Muscle of leg (tissue), 11 donors: ENCODE results near the gene PPP1R18. TPM values are rescaled to one million over a fixed set of nuclear protein-coding genes. Genes with fewer than 3 reads are reported as not detected.

Experiments used
- DNase-seq: peaks from one replicate; pipeline ENCODE4 v3.0.0; 2013
- H3K27ac ChIP-seq: one replicate; pipeline ENCODE4 v1.5.1; 2013; ENCODE audit warnings: mild to moderate bottlenecking, low read length, control low read depth
- H3K27me3 ChIP-seq: one replicate; pipeline ENCODE4 v1.6.1; 2013; ENCODE audit warnings: low read length; ENCODE audit not compliant: control insufficient read depth, insufficient read depth
- H3K36me3 ChIP-seq: one replicate; pipeline ENCODE4 v1.6.1; 2013; ENCODE audit warnings: low read length; ENCODE audit not compliant: control insufficient read depth, insufficient read depth
- H3K4me1 ChIP-seq: one replicate; pipeline ENCODE4 v1.6.1; 2013; ENCODE audit warnings: low read length; ENCODE audit not compliant: control insufficient read depth, insufficient read depth
- H3K4me3 ChIP-seq: one replicate; pipeline ENCODE4 v1.5.1; 2013; ENCODE audit warnings: low read length, control low read depth
- H3K9me3 ChIP-seq: replicated peaks from 2 replicates; pipeline ENCODE4 v1.6.1; 2013; ENCODE audit warnings: low read depth, low read length; ENCODE audit not compliant: control insufficient read depth
- WGBS: methylation state at CpG from one replicate; pipeline ENCODE4 v1.1.5; 2013; ENCODE audit warnings: missing lambda C conversion rate; ENCODE audit not compliant: insufficient coverage; 5-methylcytosine and 5-hydroxymethylcytosine counted together
- polyA plus RNA-seq, 8 donors: library from polyadenylated mRNA; unstranded; fragments of 120-200 nt; gene quantifications; one replicate each; pipeline versions ENCODE4 v1.2.1 to v1.2.3, GENCODE V29; 2013; ENCODE audit warnings: inconsistent platforms in 1 of 8, low replicate concordance in 1 of 8; ENCODE audit not compliant: insufficient read length in 8 of 8, insufficient read depth in 1 of 8
- total RNA-seq: library from RNA; stranded (reverse); fragments of 120-200 nt; gene quantifications from one replicate; pipeline ENCODE4 v1.2.4, GENCODE V29; 2013

Gene PPP1R18
- total and polyA plus RNA-seq, 9 donors, result 19.3 to 54.3 (median 44.5) TPM

- Histone ChIP-seq H3K4me3 (no peak overlapping the region), H3K27me3 (no peaks in the 10 kb centered on the region), H3K36me3 (peaks cover 83% of the 10 kb centered on the region), H3K27ac (no peak overlapping the region), H3K4me1 (no peaks in the 10 kb centered on the region), H3K9me3 (no peaks in the 10 kb centered on the region)
- DNase-seq, result no peak
- WGBS, result 83% methylated on average over 6 of the region's 6 CpGs
Observed at GRCh38 chr6:30707281-30707850, 20.9 kb upstream of the PPP1R18 start.

GRCh38 chr6:30705620-30706019 lies 19.2 kb upstream of the PPP1R18 start:
- no peaks in the 10 kb centered on the region for H3K4me1 ChIP-seq
- H3K4me3 ChIP-seq, result no peak overlapping the region
- peaks cover 69% of the 10 kb centered on the region for H3K36me3 ChIP-seq
- DNase-seq, result no peak
- no peaks in the 10 kb centered on the region for H3K9me3 ChIP-seq
- H3K27ac ChIP-seq, result no peak overlapping the region
- WGBS, result 98% methylated on average over 4 of the region's 4 CpGs
- H3K27me3 ChIP-seq, result no peaks in the 10 kb centered on the region

- DNase-seq, result no peak
- no peaks in the 10 kb centered on the region for H3K27me3 ChIP-seq
- no peak overlapping the region for H3K4me3 ChIP-seq
- 95% methylated on average over 3 of the region's 4 CpGs for WGBS
- no peak overlapping the region for H3K27ac ChIP-seq
- H3K9me3 ChIP-seq, result no peaks in the 10 kb centered on the region
- no peaks in the 10 kb centered on the region for H3K4me1 ChIP-seq
- peaks cover 66% of the 10 kb centered on the region for H3K36me3 ChIP-seq
Observed at GRCh38 chr6:30703821-30704220, 17.4 kb upstream of the PPP1R18 start.

DNA sequence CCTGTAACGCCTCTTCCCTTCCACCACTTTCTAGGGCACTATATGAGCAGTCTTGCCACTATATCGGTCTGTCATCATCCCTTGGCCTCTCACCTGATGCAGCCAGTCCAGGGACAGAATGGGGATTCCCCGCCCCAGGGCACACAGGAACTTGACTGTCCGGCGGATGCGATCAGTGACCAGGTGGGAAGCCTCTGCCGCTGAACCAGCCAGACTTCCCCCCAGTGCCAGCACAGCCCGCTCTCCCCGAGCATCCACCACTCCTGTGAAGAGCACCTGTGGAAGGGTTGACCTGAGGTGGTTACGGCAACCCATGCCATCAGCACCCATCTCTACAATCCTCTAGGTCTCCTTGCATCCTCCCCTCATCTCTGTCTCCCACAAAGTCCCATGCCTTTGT lies 16.6 kb upstream of the PPP1R18 start:
- Histone ChIP-seq H3K9me3 (no peaks in the 10 kb centered on the region), H3K4me3 (no peak overlapping the region), H3K36me3 (peaks cover 59% of the 10 kb centered on the region), H3K27ac (no peak overlapping the region), H3K27me3 (no peaks in the 10 kb centered on the region), H3K4me1 (no peaks in the 10 kb centered on the region)
- 89% methylated on average over 2 of the region's 10 CpGs for WGBS
- no peak for DNase-seq

DNA sequence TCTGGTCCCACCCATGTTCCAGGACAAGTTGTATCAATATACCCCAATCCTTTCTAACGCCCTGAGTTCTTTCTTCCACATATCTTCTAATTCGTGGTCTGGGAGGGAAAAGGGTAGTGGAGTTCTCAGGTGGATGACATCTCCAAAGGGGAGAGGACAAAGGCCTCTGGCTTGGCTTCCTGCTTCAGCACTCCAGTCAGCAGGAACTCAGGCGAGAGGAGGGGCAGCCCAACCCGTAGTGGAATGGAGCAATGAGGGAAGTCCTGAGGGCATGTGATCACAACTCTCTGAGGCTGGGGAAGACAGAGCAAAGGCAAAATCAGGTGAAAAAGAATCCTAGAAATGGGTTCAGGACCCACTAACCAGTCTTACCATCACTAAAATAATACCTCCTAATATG lies 13.9 kb upstream of the PPP1R18 start:
- H3K27ac ChIP-seq, result no peak overlapping the region
- DNase-seq, result no peak
- H3K9me3 ChIP-seq, result no peaks in the 10 kb centered on the region
- no peaks in the 10 kb centered on the region for H3K27me3 ChIP-seq
- H3K4me3 ChIP-seq, result no peak overlapping the region
- peaks cover 37% of the 10 kb centered on the region for H3K36me3 ChIP-seq
- WGBS, result 62% methylated on average over 2 of the region's 4 CpGs
- H3K4me1 ChIP-seq, result no peaks in the 10 kb centered on the region

DNA sequence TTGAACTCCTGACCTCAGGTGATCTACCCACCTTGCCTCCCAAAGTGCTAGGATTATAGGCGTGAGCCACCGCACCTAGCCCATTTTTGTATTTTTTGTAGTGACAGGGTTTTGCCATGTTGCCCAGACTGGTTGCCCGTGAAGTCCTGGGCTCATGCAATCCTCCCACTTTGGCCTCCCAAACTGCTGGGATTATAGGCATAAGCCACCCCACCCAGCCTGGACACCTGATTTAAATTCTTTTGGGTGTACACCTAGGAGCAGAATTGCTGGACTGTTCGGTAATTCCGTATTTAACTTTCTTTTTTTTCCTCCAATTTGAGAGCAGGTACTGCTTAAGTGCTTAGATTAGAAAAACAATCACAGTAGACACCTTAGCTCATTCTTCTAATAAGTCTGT lies 10.0 kb upstream of the PPP1R18 start:
- no peak overlapping the region for H3K27ac ChIP-seq
- peaks cover 9% of the 10 kb centered on the region for H3K36me3 ChIP-seq
- peaks cover 4% of the 10 kb centered on the region for H3K4me1 ChIP-seq
- H3K4me3 ChIP-seq, result no peak overlapping the region
- no peak for DNase-seq
- WGBS, result no CpG with 5 or more reads among the region's 5 CpGs
- no peaks in the 10 kb centered on the region for H3K9me3 ChIP-seq
- H3K27me3 ChIP-seq, result no peaks in the 10 kb centered on the region

DNA sequence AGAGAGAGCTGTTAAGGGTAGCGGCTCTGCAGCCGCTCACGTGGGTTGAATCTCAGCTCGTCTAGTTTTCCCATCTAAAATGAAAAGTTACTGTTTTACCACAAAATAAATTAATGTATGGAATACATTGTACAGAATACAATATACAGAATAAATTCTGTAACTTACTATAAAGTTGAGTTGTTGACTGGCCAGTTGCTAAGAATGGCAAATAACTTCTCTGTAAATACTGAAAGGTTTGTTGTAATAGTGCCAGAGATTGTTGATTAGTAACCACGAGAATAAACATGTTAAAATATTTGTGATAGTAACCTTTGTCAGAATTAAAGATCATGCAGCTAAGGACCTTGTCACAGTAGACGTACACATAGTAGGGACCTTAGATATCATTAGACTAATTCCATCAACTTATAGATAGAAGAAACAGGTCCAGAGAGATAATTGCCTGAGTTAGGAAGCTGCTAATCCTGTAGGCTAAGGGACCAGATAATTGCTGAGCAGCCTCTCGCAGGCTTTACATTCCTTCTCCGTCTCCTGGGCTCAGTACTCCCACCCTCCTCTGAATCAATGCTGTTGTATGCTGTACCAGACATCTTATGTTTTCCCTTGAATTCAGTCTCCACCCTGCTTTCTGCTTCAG lies 4.9 kb upstream of the PPP1R18 start:
- Histone ChIP-seq H3K4me3 (peak overlapping the region; percentile 82), H3K4me1 (peaks cover 34% of the 10 kb centered on the region), H3K36me3 (peaks cover 17% of the 10 kb centered on the region), H3K9me3 (no peaks in the 10 kb centered on the region), H3K27me3 (no peaks in the 10 kb centered on the region), H3K27ac (peak overlapping the region; percentile 99)
- 25% methylated on average over 1 of the region's 8 CpGs for WGBS
- no peak for DNase-seq

DNA sequence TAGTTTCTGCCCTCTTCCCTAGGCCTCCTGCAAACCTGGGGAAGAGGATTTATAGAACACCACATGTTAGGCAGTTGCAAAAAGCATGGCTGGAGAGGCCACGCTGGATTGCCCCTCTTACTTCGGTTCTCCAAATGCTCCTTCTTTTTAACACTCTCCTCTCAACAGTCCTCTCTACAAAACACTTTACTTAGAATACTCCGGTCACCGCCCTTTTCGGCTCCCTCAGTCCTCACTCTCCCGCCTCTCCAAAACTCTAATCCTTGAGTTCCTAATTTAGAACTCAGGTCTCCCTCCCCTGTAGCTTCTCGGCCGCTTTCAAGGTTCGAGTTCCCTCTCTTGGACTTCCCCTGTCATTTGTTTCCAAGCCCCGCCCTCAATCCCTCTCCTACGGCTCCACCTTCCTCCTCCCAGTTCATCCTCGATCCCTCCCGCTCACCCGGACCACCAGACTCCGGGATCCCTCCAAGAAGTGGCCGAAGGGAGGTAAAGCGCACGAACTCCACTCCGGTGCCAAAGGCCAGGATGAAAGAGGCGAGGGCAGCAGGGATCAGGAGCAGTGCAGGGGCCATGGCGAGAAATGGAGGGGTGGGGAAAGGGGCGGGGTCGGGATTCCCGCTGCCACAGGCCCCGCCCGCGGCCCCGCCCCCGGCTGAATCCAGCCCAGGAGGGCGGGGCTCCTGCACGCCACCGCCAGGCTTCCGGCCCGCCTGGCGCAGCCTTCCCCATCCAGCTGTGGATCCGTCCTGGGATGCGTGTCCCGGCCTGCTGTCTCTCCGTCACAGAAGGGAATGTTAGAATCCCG lies 4.2 kb upstream of the PPP1R18 start, which contains the start of gene NRM:
Gene NRM, minus strand, starts transcription at position 582 of the 805 bp plus-strand sequence. Its CDS starts 10 bp downstream, at position 572.
- H3K4me1 ChIP-seq, result peaks cover 42% of the 10 kb centered on the region
- peak; percentile 97 for DNase-seq
- 0% methylated on average over 19 of the region's 40 CpGs for whole genome bisulfite sequencing

GRCh38 chr6:30689985-30690384 lies 3.5 kb upstream of the PPP1R18 start:
- Histone ChIP-seq H3K27me3 (no peaks in the 10 kb centered on the region), H3K27ac (peak overlapping the region; percentile 99), H3K36me3 (peaks cover 26% of the 10 kb centered on the region), H3K9me3 (no peaks in the 10 kb centered on the region), H3K4me3 (peak overlapping the region; percentile 82), H3K4me1 (peaks cover 48% of the 10 kb centered on the region)
- no peak for DNase-seq
- 0% methylated on average over 1 of the region's 4 CpGs for WGBS

More for the DNA sequence above, 4.2 kb upstream of the PPP1R18 start, which contains the start of gene NRM:
- H3K27ac ChIP-seq, result peak within 1 kb of the TSS; percentile 99
- peaks cover 20% of the 10 kb centered on the region for H3K36me3 ChIP-seq
- H3K27me3 ChIP-seq, result no peaks in the 10 kb centered on the region
- peak within 1 kb of the TSS; percentile 82 for H3K4me3 ChIP-seq
- H3K9me3 ChIP-seq, result no peaks in the 10 kb centered on the region
